ENCODE measurements around the gene S100A8.

Gene S100A8

GRCh38 chr1:153437236-153437635, 46.4 kb upstream of the S100A8 start:
- H3K36me3 ChIP-seq (ENCODE audit: low read length): no peaks in the 10 kb centered on the region
- H3K4me2 ChIP-seq (ENCODE audit: low read depth, low read length, poor library complexity, severe bottlenecking): no peak overlapping the region
- H3K27me3 ChIP-seq (ENCODE audit: low read length): no peaks in the 10 kb centered on the region
- H3K79me2 ChIP-seq (ENCODE audit: insufficient read depth, low read length): no peaks in the 10 kb centered on the region
- no peak overlapping the region for H3K27ac ChIP-seq (ENCODE audit: low read depth, low read length)
- no peaks in the 10 kb centered on the region for H3K9me3 ChIP-seq (ENCODE audit: insufficient read depth, low read length)
- no peaks in the 10 kb centered on the region for H4K20me1 ChIP-seq (ENCODE audit: low read depth, low read length)
- TF ChIP-seq CTCF (IDR thresholded peaks at IDR 0.05; ENCODE audit: insufficient read depth, low read length, poor library complexity, severe bottlenecking): no peak
- no peaks in the 10 kb centered on the region for H3F3A ChIP-seq (ENCODE audit: insufficient read depth)
- no peak overlapping the region for H3K4me3 ChIP-seq (ENCODE audit: insufficient read depth, low read length, poor library complexity, severe bottlenecking)
- H3K9me2 ChIP-seq (replicated peaks; ENCODE audit: insufficient read depth, low read length): no peaks in the 10 kb centered on the region
- H3K9ac ChIP-seq (ENCODE audit: low read length): no peak overlapping the region
- no peak overlapping the region for H2AFZ ChIP-seq (ENCODE audit: low read depth, low read length, severe bottlenecking)

GRCh38 chr1:153434746-153435455, 44.0 kb upstream of the S100A8 start:
- Histone ChIP-seq H2AFZ (ENCODE audit: low read depth, low read length, severe bottlenecking) (no peak overlapping the region), H3K36me3 (ENCODE audit: low read length) (no peaks in the 10 kb centered on the region), H3K9me2 (replicated peaks; ENCODE audit: insufficient read depth, low read length) (no peaks in the 10 kb centered on the region), H3K79me2 (ENCODE audit: insufficient read depth, low read length) (no peaks in the 10 kb centered on the region), H3K9me3 (ENCODE audit: insufficient read depth, low read length) (no peaks in the 10 kb centered on the region), H3K4me3 (ENCODE audit: insufficient read depth, low read length, poor library complexity, severe bottlenecking) (no peak overlapping the region), H4K20me1 (ENCODE audit: low read depth, low read length) (no peaks in the 10 kb centered on the region), H3K4me2 (ENCODE audit: low read depth, low read length, poor library complexity, severe bottlenecking) (no peak overlapping the region), H3K27me3 (ENCODE audit: low read length) (no peaks in the 10 kb centered on the region), H3K9ac (ENCODE audit: low read length) (no peak overlapping the region), H3F3A (ENCODE audit: insufficient read depth) (no peaks in the 10 kb centered on the region), H3K27ac (ENCODE audit: low read depth, low read length) (no peak overlapping the region)
- no peak for TF ChIP-seq CTCF (IDR thresholded peaks at IDR 0.05; ENCODE audit: insufficient read depth, low read length, poor library complexity, severe bottlenecking)
- TF ChIP-seq EZH2phosphoT487 (conservative IDR thresholded peaks at IDR 0.05; ENCODE audit: low read length): no peak

- no peaks in the 10 kb centered on the region for H4K20me1 ChIP-seq (ENCODE audit: low read depth, low read length)
- no peaks in the 10 kb centered on the region for H3F3A ChIP-seq (ENCODE audit: insufficient read depth)
- no peak overlapping the region for H3K9ac ChIP-seq (ENCODE audit: low read length)
- H2AFZ ChIP-seq (ENCODE audit: low read depth, low read length, severe bottlenecking): no peak overlapping the region
- H3K9me2 ChIP-seq (replicated peaks; ENCODE audit: insufficient read depth, low read length): no peaks in the 10 kb centered on the region
- no peaks in the 10 kb centered on the region for H3K9me3 ChIP-seq (ENCODE audit: insufficient read depth, low read length)
- no peak overlapping the region for H3K4me3 ChIP-seq (ENCODE audit: insufficient read depth, low read length, poor library complexity, severe bottlenecking)
- H3K4me2 ChIP-seq (ENCODE audit: low read depth, low read length, poor library complexity, severe bottlenecking): no peak overlapping the region
- no peak overlapping the region for H3K27ac ChIP-seq (ENCODE audit: low read depth, low read length)
- H3K27me3 ChIP-seq (ENCODE audit: low read length): no peaks in the 10 kb centered on the region
- no peaks in the 10 kb centered on the region for H3K79me2 ChIP-seq (ENCODE audit: insufficient read depth, low read length)
- TF ChIP-seq EZH2phosphoT487 (conservative IDR thresholded peaks at IDR 0.05; ENCODE audit: low read length): no peak
- no peak for TF ChIP-seq CTCF (IDR thresholded peaks at IDR 0.05; ENCODE audit: insufficient read depth, low read length, poor library complexity, severe bottlenecking)
- no peaks in the 10 kb centered on the region for H3K36me3 ChIP-seq (ENCODE audit: low read length)
Measured at GRCh38 chr1:153432874-153433681, 42.2 kb upstream of the S100A8 start.
